ENCODE results near the gene RSRC2.

- TF ChIP-seq FOSL1 (IDR thresholded peaks at IDR 0.05; ENCODE audit: low read depth), result no peak
- TF ChIP-seq EZH2 (IDR thresholded peaks at IDR 0.05), result no peak
- no peak for TF ChIP-seq CTCF (IDR thresholded peaks at IDR 0.05 in 2 of 3, conservative IDR thresholded peaks at IDR 0.05 in 1 of 3; ENCODE audit: borderline replicate concordance in 1 of 3, insufficient read depth in 1 of 3, low read depth in 2 of 3, low read length in 2 of 3)
- no peak for TF ChIP-seq EGR1 (IDR thresholded peaks at IDR 0.05; ENCODE audit: low read depth)
- TF ChIP-seq ATF3 (IDR thresholded peaks at IDR 0.05), result no peak
- TF ChIP-seq, protein P1, sequence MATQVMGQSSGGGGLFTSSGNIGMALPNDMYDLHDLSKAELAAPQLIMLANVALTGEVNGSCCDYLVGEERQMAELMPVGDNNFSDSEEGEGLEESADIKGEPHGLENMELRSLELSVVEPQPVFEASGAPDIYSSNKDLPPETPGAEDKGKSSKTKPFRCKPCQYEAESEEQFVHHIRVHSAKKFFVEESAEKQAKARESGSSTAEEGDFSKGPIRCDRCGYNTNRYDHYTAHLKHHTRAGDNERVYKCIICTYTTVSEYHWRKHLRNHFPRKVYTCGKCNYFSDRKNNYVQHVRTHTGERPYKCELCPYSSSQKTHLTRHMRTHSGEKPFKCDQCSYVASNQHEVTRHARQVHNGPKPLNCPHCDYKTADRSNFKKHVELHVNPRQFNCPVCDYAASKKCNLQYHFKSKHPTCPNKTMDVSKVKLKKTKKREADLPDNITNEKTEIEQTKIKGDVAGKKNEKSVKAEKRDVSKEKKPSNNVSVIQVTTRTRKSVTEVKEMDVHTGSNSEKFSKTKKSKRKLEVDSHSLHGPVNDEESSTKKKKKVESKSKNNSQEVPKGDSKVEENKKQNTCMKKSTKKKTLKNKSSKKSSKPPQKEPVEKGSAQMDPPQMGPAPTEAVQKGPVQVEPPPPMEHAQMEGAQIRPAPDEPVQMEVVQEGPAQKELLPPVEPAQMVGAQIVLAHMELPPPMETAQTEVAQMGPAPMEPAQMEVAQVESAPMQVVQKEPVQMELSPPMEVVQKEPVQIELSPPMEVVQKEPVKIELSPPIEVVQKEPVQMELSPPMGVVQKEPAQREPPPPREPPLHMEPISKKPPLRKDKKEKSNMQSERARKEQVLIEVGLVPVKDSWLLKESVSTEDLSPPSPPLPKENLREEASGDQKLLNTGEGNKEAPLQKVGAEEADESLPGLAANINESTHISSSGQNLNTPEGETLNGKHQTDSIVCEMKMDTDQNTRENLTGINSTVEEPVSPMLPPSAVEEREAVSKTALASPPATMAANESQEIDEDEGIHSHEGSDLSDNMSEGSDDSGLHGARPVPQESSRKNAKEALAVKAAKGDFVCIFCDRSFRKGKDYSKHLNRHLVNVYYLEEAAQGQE (IDR thresholded peaks at IDR 0.05; ENCODE audit: low read depth), result no peak
- TF ChIP-seq MAX (IDR thresholded peaks at IDR 0.05), result no peak
- TF ChIP-seq, protein P2, sequence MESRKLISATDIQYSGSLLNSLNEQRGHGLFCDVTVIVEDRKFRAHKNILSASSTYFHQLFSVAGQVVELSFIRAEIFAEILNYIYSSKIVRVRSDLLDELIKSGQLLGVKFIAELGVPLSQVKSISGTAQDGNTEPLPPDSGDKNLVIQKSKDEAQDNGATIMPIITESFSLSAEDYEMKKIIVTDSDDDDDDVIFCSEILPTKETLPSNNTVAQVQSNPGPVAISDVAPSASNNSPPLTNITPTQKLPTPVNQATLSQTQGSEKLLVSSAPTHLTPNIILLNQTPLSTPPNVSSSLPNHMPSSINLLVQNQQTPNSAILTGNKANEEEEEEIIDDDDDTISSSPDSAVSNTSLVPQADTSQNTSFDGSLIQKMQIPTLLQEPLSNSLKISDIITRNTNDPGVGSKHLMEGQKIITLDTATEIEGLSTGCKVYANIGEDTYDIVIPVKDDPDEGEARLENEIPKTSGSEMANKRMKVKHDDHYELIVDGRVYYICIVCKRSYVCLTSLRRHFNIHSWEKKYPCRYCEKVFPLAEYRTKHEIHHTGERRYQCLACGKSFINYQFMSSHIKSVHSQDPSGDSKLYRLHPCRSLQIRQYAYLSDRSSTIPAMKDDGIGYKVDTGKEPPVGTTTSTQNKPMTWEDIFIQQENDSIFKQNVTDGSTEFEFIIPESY (IDR thresholded peaks at IDR 0.05; ENCODE audit: extremely low read depth, insufficient replicate concordance, low read length), result no peak
- no peak for TF ChIP-seq POLR2AphosphoS5 (IDR thresholded peaks at IDR 0.05; ENCODE audit: low read depth, low read length)
- TF ChIP-seq RAD21 (IDR thresholded peaks at IDR 0.05; ENCODE audit: low read depth), result no peak
- no peak for TF ChIP-seq SP1 (IDR thresholded peaks at IDR 0.05; ENCODE audit: low read depth)
These were observed 32.3 kb upstream of the RSRC2 start for GRCh38 chr12:122558745-122559641.
